ENCODE data around the gene MORC2.

MORC2 gene

DNA sequence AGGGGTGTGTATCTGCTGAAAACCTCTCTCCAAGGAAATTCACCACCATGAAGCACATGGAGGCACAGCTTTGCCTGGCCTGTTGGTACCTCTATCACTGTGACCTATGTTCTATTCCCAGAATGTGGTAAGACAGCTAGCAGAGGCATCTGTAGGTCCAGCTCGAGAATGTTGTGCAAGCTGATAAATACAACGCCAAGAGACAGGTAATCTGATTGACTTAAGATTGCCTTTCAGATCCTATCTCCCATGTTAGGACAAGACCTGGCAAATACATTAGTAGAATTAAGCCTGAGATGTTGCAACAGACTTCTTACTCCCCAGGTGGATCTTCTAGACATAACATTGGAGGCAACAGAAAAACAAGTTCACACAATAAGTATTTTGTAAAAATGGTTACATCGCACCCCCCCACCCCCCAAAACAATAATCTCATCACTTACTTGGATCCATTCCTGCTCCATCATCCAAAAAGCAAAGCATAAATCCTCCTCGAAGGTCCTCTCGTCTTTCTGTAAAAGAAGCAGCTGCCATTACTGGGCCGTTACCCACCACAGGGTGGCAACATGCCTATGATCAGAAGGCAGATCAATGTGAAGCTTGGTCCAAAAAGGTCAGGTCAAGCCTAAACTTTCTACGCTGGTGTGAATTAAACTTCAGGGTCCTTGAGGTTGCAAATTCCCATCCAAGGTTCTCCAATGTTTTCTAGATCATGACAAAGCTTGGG is 18.5 kb downstream of the MORC2 start:
- no peak for DNase-seq (ENCODE audit: low spot score)

DNA sequence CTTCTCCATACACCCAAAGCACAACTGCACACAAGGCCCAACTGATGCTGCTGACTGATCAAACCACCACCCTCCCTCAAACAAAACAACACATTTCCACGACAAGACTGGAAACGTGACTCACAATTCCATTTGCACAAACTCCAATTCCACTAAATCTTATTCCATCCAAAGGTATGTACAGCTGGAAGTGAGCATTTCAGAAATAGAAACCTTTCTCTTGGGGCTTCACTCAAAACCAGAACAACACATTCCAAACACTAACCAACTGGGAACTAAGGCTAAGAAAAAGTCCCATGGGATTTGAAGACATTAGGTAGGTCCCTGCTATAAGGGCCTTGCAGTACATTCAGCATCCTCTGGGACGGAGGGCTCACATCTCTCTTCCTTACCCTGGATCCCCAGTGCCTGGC is 19.6 kb downstream of the MORC2 start:
- DNase-seq (ENCODE audit: low spot score), result no peak

DNA sequence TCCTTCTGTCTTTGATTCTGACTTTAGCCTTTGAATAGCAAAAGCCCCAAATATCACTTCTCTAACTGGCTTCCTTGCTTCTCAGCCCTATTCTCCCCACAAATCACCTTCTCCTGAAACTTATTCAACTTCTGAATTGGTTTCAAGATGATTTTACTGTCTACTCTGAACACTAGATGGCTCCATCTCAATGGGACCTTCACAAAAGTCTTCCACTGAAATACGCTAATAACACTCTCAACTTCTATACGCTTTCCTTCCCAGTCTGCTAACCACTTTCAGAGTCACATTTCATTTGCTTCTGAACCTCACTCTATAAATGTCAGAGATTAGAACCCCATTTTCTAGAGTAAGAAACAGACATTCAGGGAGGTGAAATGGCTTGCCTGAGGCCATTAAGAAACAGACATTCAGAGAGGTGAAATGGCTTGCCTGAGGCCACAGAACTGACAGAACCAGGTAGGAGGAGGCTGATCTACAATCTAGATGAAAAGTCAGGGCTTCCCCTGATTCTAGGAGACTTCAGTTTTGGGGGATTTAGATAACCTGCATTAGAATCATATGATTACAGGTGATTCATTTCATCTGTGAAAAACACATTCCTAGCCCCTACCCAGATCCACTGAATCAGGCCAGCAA is 20.6 kb downstream of the MORC2 start:
- DNase-seq (ENCODE audit: low spot score), result no peak

GRCh38 chr22:30947173-30947815 is 21.3 kb downstream of the MORC2 start:
- DNase-seq (ENCODE audit: low spot score), result peak; percentile 78

DNA sequence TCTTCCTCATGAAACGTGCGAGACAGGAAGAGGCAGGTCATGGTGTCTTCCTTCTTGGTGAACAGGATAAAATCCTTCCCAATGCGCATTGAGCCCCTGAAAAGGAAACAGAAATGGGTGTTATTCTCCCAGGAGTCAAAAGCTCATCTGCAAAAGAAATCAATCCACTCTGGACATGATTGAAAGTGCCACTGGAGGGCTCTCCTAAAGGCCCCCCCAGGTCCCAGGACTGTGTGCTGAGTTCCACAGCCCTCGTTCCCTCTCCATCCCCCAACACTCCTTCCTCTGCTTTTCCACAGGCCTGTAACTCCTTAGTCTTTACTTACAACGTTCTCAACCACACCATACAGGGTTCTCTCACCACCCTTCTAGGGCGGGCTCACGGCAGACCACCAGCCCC is 22.2 kb downstream of the MORC2 start:
- DNase-seq (ENCODE audit: low spot score), result no peak

- DNase-seq (ENCODE audit: low spot score), result no peak
These were observed 22.9 kb downstream of the MORC2 start for GRCh38 chr22:30945653-30946052.

GRCh38 chr22:30944986-30945385 is 23.6 kb downstream of the MORC2 start:
- no peak for DNase-seq (ENCODE audit: low spot score)

- DNase-seq (ENCODE audit: low spot score), result no peak
These were observed 25.2 kb downstream of the MORC2 start for GRCh38 chr22:30943368-30943767.

DNA sequence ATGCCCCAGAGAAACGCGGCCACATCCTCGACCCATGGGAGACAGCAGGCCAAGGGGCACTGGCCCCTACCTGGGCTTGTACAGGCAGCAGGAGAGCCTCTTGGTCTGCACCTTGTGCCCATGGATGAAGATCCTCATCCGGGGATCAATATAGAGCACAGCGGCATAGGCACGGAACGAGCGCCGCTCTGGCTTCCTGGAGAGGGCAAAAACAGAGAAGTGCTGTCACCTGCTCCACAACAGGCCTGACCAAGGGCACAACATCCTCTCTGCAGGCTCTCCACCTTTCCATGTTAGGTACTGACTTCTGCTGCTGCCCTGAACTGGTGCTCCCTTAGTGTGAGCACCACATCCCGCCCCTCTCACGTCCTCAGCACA is 27.2 kb downstream of the MORC2 start:
- no peak for DNase-seq (ENCODE audit: low spot score)

- no peak for DNase-seq (ENCODE audit: low spot score)
These were observed 27.8 kb downstream of the MORC2 start for GRCh38 chr22:30940685-30941362.

- no peak for DNase-seq (ENCODE audit: low spot score)
These were observed 34.5 kb downstream of the MORC2 start for GRCh38 chr22:30934053-30934452.

GRCh38 chr22:30933457-30933856 is 35.1 kb downstream of the MORC2 start:
- no peak for DNase-seq (ENCODE audit: low spot score)

DNA sequence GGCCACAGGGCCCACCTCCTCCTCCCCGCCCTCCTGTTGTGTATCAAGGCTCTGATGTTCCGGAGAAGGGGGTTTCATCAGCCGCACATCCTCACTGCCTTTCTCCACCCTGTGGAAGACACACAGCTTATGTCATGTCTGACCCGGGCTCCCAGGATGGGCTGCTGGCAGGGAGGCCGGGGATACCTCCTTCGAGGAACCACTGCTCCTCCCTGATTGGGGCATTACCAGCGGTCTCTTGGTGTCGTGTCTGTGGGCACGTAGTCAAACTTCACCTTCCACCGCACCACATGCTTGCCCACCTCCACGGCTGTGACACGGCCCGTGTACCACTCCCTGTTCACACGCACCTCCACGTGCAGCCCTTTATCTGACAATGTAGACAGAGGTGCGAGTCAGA is 35.9 kb downstream of the MORC2 start:
- DNase-seq (ENCODE audit: low spot score), result no peak

DNA sequence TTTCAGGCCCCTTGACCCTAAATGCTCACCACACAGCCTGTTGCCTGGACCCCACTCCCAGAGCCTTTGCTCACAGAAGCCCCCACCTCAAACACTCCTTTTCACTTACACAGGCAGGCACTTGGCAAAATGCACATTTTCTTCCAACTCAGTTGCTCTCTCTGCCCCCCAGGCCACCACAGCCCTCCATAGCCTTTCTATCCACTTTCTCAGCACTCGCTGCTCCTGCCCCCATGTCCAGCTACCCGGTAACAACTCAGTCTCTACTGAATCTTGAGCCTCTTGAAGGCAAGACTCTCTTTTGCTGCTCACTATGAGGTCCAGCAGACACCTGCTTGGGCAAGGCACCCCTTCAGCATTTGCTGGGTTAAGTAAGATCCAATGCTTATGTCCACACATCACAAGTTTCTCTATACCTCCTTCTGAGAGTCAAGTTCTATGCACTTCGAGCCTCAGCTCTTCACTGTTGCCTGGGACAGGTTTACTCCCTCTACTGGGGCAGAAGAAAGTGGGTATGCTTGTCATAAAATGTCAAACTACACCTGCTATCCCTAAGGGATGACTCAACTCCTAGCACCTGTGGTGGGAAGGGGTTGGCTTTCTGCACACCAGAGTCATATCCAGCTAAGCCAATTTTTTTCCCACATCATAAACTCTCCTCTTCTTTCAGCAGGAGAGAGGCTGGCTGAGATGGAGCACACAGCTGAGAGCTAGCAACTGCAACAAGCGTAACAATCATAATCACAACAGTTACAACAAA is 36.9 kb downstream of the MORC2 start:
- DNase-seq (ENCODE audit: low spot score), result no peak

DNA sequence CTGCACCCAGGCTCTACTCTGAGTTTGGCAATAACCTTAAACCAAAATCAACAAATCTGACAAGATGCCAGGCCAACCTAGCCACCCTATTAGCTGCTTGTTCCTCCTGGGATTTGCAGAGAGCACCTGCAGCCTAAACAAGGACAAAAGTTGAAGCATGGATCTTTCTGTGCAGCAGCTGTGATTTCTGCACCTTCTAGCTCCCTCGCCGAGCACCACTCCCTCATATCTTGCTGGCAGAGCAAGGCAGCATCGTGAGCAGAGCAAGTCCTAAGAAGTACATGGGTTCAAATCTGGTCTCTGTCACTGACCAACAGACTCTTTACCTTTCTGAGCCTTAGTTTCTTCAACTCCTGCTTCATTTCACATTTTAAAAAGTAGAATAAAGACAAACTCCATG is 38.3 kb downstream of the MORC2 start:
- no peak for DNase-seq (ENCODE audit: low spot score)

GRCh38 chr22:30928401-30928800 is 40.2 kb downstream of the MORC2 start:
- no peak for DNase-seq (ENCODE audit: low spot score)

GRCh38 chr22:30927806-30928205 is 40.8 kb downstream of the MORC2 start:
- DNase-seq (ENCODE audit: low spot score), result no peak

DNA sequence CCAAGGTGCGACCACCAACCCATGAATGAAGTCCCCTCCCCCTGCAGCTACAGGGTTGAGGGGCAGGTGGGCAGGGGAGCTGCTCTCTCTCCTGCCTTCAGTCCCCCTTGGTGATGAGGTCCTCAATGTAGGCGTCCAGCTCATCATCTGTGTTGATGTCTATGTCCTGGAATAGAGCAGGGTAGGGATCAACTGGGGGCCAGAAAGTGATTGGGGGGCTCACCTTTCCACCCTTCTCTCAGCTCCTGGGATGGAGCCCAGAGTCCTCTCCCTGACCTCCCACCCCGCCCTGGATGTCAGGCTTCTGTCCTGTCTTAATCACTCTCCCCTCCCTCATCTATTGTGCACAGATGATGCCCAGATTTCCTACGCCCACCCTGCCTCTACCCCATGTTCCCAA is 41.9 kb downstream of the MORC2 start:
- no peak for DNase-seq (ENCODE audit: low spot score)

GRCh38 chr22:30925667-30926066 is 42.9 kb downstream of the MORC2 start:
- DNase-seq (ENCODE audit: low spot score), result no peak

DNA sequence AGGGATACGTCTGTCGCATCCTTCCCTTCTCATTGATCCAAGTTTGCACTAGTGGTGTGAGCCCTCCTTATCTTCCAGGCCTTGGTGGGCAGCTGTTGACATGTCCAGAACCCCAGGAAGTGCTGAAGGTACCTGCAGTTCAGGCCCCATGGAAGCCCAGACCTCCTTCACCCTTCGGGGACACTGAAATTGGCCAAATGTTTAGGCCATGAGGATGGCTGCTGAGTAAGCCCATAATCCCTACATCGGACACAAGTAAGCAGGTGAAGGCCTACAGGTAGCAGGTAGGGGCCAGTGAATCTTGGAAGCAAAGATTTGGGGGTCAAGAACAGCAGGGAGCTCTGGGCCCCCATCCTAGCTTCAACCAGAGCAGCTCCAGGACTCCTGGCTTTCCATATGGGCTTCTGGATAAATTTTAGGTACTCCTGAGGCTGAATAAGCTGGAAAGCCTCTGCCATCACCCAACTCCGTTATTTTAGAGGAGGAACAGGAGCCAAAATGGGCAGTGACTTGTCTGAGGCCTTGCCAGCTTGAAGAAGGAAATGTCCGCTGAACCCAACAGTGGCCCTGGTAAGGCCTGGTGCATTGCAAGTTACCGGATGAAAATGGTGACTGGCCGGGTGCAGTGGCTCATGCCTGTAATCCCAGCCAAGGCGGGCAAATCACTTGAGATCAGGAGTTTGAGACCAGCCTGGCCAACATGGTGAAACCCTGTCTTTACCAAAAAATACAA is 45.2 kb downstream of the MORC2 start:
- DNase-seq (ENCODE audit: low spot score), result peak; percentile 10

- peak; percentile 36 for DNase-seq (ENCODE audit: low spot score)
These were observed 46.4 kb downstream of the MORC2 start for GRCh38 chr22:30922151-30922611.
